ENCODE data around the gene TMPRSS5.

The TMPRSS5 gene

GRCh38 chr11:113705871-113706655 is at the start of gene TMPRSS5:
Gene TMPRSS5 (minus strand): TSS chr11:113706308. CDS start chr11:113706224, 84 bp downstream.
- no peak for DNase-seq (ENCODE audit: low read depth)
- no peak within 1 kb of the TSS for H3K4me3 ChIP-seq (ENCODE audit: low read depth, low read length)
- in situ Hi-C loops (cut with HindIII; ENCODE audit: low sequenced_read_pairs): loop anchor here (5.0 kb wide), 1 partner anchor 99 kb away; no protein-coding TSS in a partner anchor
- no peak for TF ChIP-seq CTCF (IDR thresholded peaks at IDR 0.05; ENCODE audit: low read depth, low read length, missing control alignments)

GRCh38 chr11:113752932-113753331 is 46.8 kb upstream of the TMPRSS5 start:
- TF ChIP-seq CTCF (IDR thresholded peaks at IDR 0.05; ENCODE audit: low read depth, low read length, missing control alignments): no peak
- DNase-seq (ENCODE audit: low read depth): no peak
- in situ Hi-C loops (cut with HindIII; ENCODE audit: low sequenced_read_pairs): no loop called here
- no peak overlapping the region for H3K4me3 ChIP-seq (ENCODE audit: low read depth, low read length)

- no peak for TF ChIP-seq CTCF (IDR thresholded peaks at IDR 0.05; ENCODE audit: low read depth, low read length, missing control alignments)
These were observed 30.2 kb upstream of the TMPRSS5 start for GRCh38 chr11:113736323-113736722.

GRCh38 chr11:113732092-113732491 is 26.0 kb upstream of the TMPRSS5 start:
- TF ChIP-seq CTCF (IDR thresholded peaks at IDR 0.05; ENCODE audit: low read depth, low read length, missing control alignments): no peak
- no peak overlapping the region for H3K4me3 ChIP-seq (ENCODE audit: low read depth, low read length)
- in situ Hi-C loops (cut with HindIII; ENCODE audit: low sequenced_read_pairs): no loop called here
- no peak for DNase-seq (ENCODE audit: low read depth)

More at GRCh38 chr11:113736323-113736722, 30.2 kb upstream of the TMPRSS5 start:
- no peak for DNase-seq (ENCODE audit: low read depth)
- in situ Hi-C loops (cut with HindIII; ENCODE audit: low sequenced_read_pairs): no loop called here
- no peak overlapping the region for H3K4me3 ChIP-seq (ENCODE audit: low read depth, low read length)

- no peak overlapping the region for H3K4me3 ChIP-seq (ENCODE audit: low read depth, low read length)
- in situ Hi-C loops (cut with HindIII; ENCODE audit: low sequenced_read_pairs): no loop called here
- peak; percentile 83 for TF ChIP-seq CTCF (IDR thresholded peaks at IDR 0.05; ENCODE audit: low read depth, low read length, missing control alignments)
- DNase-seq (ENCODE audit: low read depth): peak; percentile 73
These were observed 25.0 kb upstream of the TMPRSS5 start for GRCh38 chr11:113730887-113731726.

GRCh38 chr11:113729456-113729855 is 23.3 kb upstream of the TMPRSS5 start:
- no peak overlapping the region for H3K4me3 ChIP-seq (ENCODE audit: low read depth, low read length)
- in situ Hi-C loops (cut with HindIII; ENCODE audit: low sequenced_read_pairs): no loop called here
- TF ChIP-seq CTCF (IDR thresholded peaks at IDR 0.05; ENCODE audit: low read depth, low read length, missing control alignments): no peak
- no peak for DNase-seq (ENCODE audit: low read depth)

Measured in astrocyte of the cerebellum (primary cell).